Stimulated activated CD8-positive, alpha-beta memory T cell treated with anti-CD3 and anti-CD28 coated beads, Interleukin-4, amount 100 ng/mL, for 1 hour (primary cell): Measurements from ENCODE around the gene C1orf122.

Source experiments
- DNase-seq, 2 donors: peaks; one replicate each; pipeline ENCODE4 v3.0.0-alpha.2; 2020; ENCODE audit warnings: low read depth in 2 of 2, low spot score in 1 of 2

C1orf122 gene

GRCh38 chr1:37844536-37844935, 36.9 kb downstream of the C1orf122 start:
- no peak for DNase-seq

- DNase-seq = no peak
Measured at GRCh38 chr1:37845049-37845646, 37.6 kb downstream of the C1orf122 start.

- DNase-seq = no peak
Measured at GRCh38 chr1:37845786-37846185, 38.2 kb downstream of the C1orf122 start.

GRCh38 chr1:37846647-37847339, 39.2 kb downstream of the C1orf122 start:
- no peak for DNase-seq

- no peak for DNase-seq
Measured at GRCh38 chr1:37849480-37849879, 41.9 kb downstream of the C1orf122 start.

- DNase-seq = no peak
Measured at GRCh38 chr1:37850352-37850955, 42.9 kb downstream of the C1orf122 start.

- no peak for DNase-seq
Measured at GRCh38 chr1:37851262-37851661, 43.7 kb downstream of the C1orf122 start.

GRCh38 chr1:37851782-37852210, 44.2 kb downstream of the C1orf122 start:
- DNase-seq = no peak

- DNase-seq = no peak
Measured at GRCh38 chr1:37853157-37853556, 45.6 kb downstream of the C1orf122 start.

- no peak for DNase-seq
Measured at GRCh38 chr1:37854406-37854805, 46.8 kb downstream of the C1orf122 start.
